GM12878 (cell line): ENCODE data around the gene PNMT. TPM values are rescaled to one million over a fixed set of nuclear protein-coding genes. Genes with fewer than 3 reads are reported as not detected.

Experiments used
- ATAC-seq: fragments of 200-7000 bp; cut with Tn5 transposase; 3 replicates; pipeline ENCODE4 v1.9.1; 2020; ENCODE audit warnings: mild to moderate bottlenecking, moderate library complexity
- BruUV-seq: library from RNA; stranded (reverse); fragments of 400-500 nt; replicated peaks from 2 replicates; lab custom pipeline; 2021; lab: Mats Ljungman, UMichigan
- CTCF ChIA-PET: fragments of 300-600 bp; sonication (Branson Sonifier 250); formaldehyde crosslinking; extraction: SDS; loops from one replicate; lab custom pipeline; 2021; ENCODE audit warnings: inconsistent platforms; lab: Yijun Ruan, JAX
- POLR2A ChIA-PET: fragments of 350-600 bp; formaldehyde crosslinking; extraction: SDS; loops from one replicate; lab custom pipeline; 2021; ENCODE audit warnings: inconsistent platforms; lab: Charles Lee
- RAD21 ChIA-PET: fragments of 300-600 bp; sonication (Branson Sonifier 250); formaldehyde crosslinking; loops from one replicate; lab custom pipeline; 2023; ENCODE audit warnings: antibody characterized with exemption; ENCODE audit not compliant: unreplicated experiment; lab: Charles Lee
- SMC1A ChIA-PET: fragments of 300-600 bp; sonication (Branson Sonifier 250); formaldehyde crosslinking; loops from one replicate; lab custom pipeline; 2023; ENCODE audit not compliant: unreplicated experiment, uncharacterized antibody; lab: Charles Lee
- DNase-seq: peaks from one replicate; pipeline ENCODE4 v3.0.0-alpha.2; 2011; ENCODE audit warnings: low read depth, low spot score
- FAIRE-seq: peaks from 3 replicates; lab custom pipeline; 2011; peaks lifted over from hg19 to GRCh38; lab: Jason Lieb, UNC
- H2AFZ ChIP-seq: 2 replicates; pipeline ENCODE4 v1.6.0; 2011; ENCODE audit warnings: low read depth, low read length, control low read depth; ENCODE audit not compliant: control insufficient read depth
- H3K27ac ChIP-seq: 2 replicates; pipeline ENCODE4 v1.5.1; 2011; ENCODE audit warnings: control low read depth; ENCODE audit not compliant: control insufficient read depth, insufficient read depth
- H3K27me3 ChIP-seq, 2 experiments: replicated peaks in 1 of 2; 2 replicates each; pipeline versions ENCODE4 v1.6.0 to v1.6.1; 2011; ENCODE audit warnings: low read length in 1 of 2; ENCODE audit not compliant: control insufficient read depth in 2 of 2, insufficient read depth in 2 of 2
- H3K36me3 ChIP-seq, 2 experiments: 2 replicates each; pipeline ENCODE4 v1.5.1; 2011; ENCODE audit warnings: low read length in 1 of 2; ENCODE audit not compliant: control insufficient read depth in 2 of 2, insufficient read depth in 2 of 2
- H3K4me1 ChIP-seq: 2 replicates; pipeline ENCODE4 v1.6.1; 2011; ENCODE audit warnings: mild to moderate bottlenecking, low read length, moderate library complexity, mixed read lengths; ENCODE audit not compliant: control insufficient read depth, insufficient read depth
- H3K4me2 ChIP-seq: 2 replicates; pipeline ENCODE4 v1.6.0; 2011; ENCODE audit warnings: control low read depth; ENCODE audit not compliant: control insufficient read depth, insufficient read depth
- H3K4me3 ChIP-seq: fragments of 200-600 bp; sonication (generic); 2 replicates; pipeline ENCODE4 v1.5.1; 2016
- H3K79me2 ChIP-seq: 2 replicates; pipeline ENCODE4 v1.6.0; 2011; ENCODE audit warnings: low read length; ENCODE audit not compliant: control insufficient read depth, insufficient read depth
- H3K9ac ChIP-seq: 2 replicates; pipeline ENCODE4 v1.8.0; 2011; ENCODE audit warnings: low read length, control low read depth, mixed read lengths; ENCODE audit not compliant: control insufficient read depth, insufficient read depth
- H3K9me3 ChIP-seq: replicated peaks from 3 replicates; pipeline ENCODE4 v1.5.1; 2011; ENCODE audit warnings: mild to moderate bottlenecking, low read length; ENCODE audit not compliant: control insufficient read depth, insufficient read depth
- H4K20me1 ChIP-seq: 2 replicates; pipeline ENCODE4 v1.6.0; 2011; ENCODE audit not compliant: control insufficient read depth, insufficient read depth
- CREB1 ChIP-seq: IDR thresholded peaks from 2 replicates; pipeline ENCODE4 v1.6.1; 2012; ENCODE audit warnings: low read depth, mild to moderate bottlenecking, inconsistent platforms
- CREM ChIP-seq: IDR thresholded peaks from 2 replicates; pipeline ENCODE4 v1.6.1; 2014; ENCODE audit warnings: antibody characterized with exemption, low read depth
- EP300 ChIP-seq, 2 experiments: fragments of 150-350 bp in 1 of 2; IDR thresholded peaks; 2 replicates each; pipeline ENCODE4 v1.6.1; 2011 to 2012; ENCODE audit warnings: low read depth in 2 of 2, low read length in 2 of 2, borderline replicate concordance in 1 of 2, improper control_type of control experiment in 1 of 2, inconsistent platforms in 1 of 2; ENCODE audit not compliant: control insufficient read depth in 1 of 2
- ESRRA ChIP-seq: IDR thresholded peaks from 2 replicates; pipeline ENCODE4 v1.6.1; 2012; ENCODE audit warnings: mild to moderate bottlenecking, low read length, improper control_type of control experiment
- PAX5 ChIP-seq: IDR thresholded peaks from 2 replicates; pipeline ENCODE4 v1.6.1; 2011; ENCODE audit warnings: low read depth, low read length, borderline replicate concordance
- POLR2AphosphoS2 ChIP-seq: IDR thresholded peaks from 2 replicates; pipeline ENCODE4 v1.6.1; 2011; ENCODE audit warnings: low read depth, mild to moderate bottlenecking, low read length, improper control_type of control experiment, moderate library complexity
- TAF1 ChIP-seq: IDR thresholded peaks from 2 replicates; pipeline ENCODE4 v1.6.1; 2011; ENCODE audit warnings: mild to moderate bottlenecking, low read depth, low read length, borderline replicate concordance
- ZBED1 ChIP-seq: IDR thresholded peaks from 2 replicates; pipeline ENCODE4 v1.6.1; 2016; ENCODE audit warnings: borderline replicate concordance
- ZNF384 ChIP-seq: IDR thresholded peaks from 2 replicates; pipeline ENCODE4 v1.6.1; 2012; ENCODE audit warnings: low read depth, mild to moderate bottlenecking, low read length, improper control_type of control experiment, borderline replicate concordance
- WGBS: methylation state at CpG from one replicate; pipeline ENCODE4 v1.1.6; 2016; ENCODE audit warnings: low lambda C conversion rate; ENCODE audit not compliant: insufficient replicate concordance, insufficient coverage; ENCODE audit errors: missing lambda C conversion rate; 5-methylcytosine and 5-hydroxymethylcytosine counted together
- in situ Hi-C: fragments of 300-500 bp; cut with MboI; formaldehyde crosslinking; loops from 9 replicates; pipeline ENCODE4 v1.14.3; 2018; ENCODE audit warnings: mixed read lengths
- intact Hi-C: fragments of 100-400 bp; cut with micrococcal nuclease; formaldehyde crosslinking; loops from one replicate; pipeline ENCODE4 v1.14.2; 2022; ENCODE audit not compliant: unreplicated experiment
- polyA plus RNA-seq, 11 experiments: library from polyadenylated mRNA; depleted of rRNA in 4 of 11; unstranded in 6 of 11; stranded (reverse) in 5 of 11; fragments of >200 nt; fragmentation: Nextera tagmentation in 4 of 11; fragmentation: Illumina TruSeq in 1 of 11; extraction: Ambion mirVana in 4 of 11; extraction: Trizol in 1 of 11; gene quantifications; 1 replicate in 1 of 11; 2 replicates in 10 of 11; pipeline versions ENCODE4 v1.2.1 to v1.2.3, GENCODE V29; 2011 to 2016; ENCODE audit warnings: inconsistent platforms in 2 of 11, missing spikeins in 2 of 11, low read depth in 1 of 11
- total RNA-seq, 4 experiments: library from RNA; depleted of rRNA in 3 of 4; stranded (reverse); fragments of >200 nt in 3 of 4; fragmentation: Illumina TruSeq in 1 of 4; extraction: Trizol in 1 of 4; gene quantifications; 2 replicates each; pipeline versions ENCODE4 v1.2.1 to v1.2.3, GENCODE V29; 2013 to 2021
- TF ChIP-seq, protein P1 (sequence below): IDR thresholded peaks from 2 replicates; pipeline ENCODE4 v1.6.1; 2011; ENCODE audit warnings: borderline replicate concordance, low read depth, mild to moderate bottlenecking, moderate library complexity, low read length; ENCODE audit not compliant: insufficient read depth, poor library complexity, severe bottlenecking

PNMT gene
- total and polyA plus RNA-seq, 10 of the 15 experiments (the other 5 are each of a cell fraction or from before 2014, with no cell fraction given), result not detected

DNA sequence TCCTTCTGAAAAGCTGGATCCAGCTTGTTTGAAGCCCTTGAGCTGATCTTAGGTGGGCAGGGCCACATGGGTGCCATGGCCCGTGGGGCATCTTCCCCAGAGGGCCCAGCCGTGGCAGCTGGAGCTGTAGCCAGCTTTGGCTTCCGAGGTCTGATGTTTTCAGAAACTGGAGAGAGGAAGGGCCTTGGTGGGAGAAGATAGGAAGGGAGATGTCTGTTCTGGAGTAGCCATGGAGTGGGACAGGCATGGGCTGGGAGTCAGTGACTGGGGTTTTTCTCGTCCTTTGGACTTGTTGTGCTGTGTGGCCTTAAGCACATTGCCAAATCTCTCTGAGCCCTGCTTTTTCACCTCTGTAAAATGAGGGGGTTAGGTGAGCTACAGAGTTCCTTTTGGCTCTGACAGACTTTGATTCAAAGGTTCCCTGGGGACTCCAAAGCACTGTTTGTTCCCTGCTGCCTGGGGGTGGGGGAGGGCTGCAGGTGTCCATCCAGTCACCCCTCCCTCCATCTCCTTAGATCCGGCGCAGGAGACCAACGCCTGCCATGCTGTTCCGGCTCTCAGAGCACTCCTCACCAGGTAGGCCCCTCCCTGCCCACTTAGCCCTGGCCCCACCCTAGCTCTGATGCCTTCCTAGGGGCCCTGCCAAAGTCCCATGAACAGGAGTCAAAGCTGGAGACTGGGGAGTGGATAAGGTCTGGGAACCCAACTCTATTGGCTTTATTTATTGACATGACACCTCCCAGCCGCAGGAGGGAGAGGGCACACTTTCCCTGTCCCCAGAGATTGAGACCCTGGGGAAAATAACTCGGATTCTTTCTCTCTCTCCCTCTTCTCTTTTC lies 39.4 kb upstream of the PNMT start (continued):
- TF ChIP-seq, protein P1, sequence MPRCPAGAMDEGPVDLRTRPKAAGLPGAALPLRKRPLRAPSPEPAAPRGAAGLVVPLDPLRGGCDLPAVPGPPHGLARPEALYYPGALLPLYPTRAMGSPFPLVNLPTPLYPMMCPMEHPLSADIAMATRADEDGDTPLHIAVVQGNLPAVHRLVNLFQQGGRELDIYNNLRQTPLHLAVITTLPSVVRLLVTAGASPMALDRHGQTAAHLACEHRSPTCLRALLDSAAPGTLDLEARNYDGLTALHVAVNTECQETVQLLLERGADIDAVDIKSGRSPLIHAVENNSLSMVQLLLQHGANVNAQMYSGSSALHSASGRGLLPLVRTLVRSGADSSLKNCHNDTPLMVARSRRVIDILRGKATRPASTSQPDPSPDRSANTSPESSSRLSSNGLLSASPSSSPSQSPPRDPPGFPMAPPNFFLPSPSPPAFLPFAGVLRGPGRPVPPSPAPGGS, result no peak
- TF ChIP-seq EP300 (IDR thresholded peaks at IDR 0.05; ENCODE audit: borderline replicate concordance in 1 of 2, control insufficient read depth in 1 of 2, low read depth in 2 of 2, low read length in 2 of 2) (no peak), ZNF384 (no peak), ZBED1 (no peak), CREM (no peak), TAF1 (no peak), POLR2AphosphoS2 (no peak)

DNA sequence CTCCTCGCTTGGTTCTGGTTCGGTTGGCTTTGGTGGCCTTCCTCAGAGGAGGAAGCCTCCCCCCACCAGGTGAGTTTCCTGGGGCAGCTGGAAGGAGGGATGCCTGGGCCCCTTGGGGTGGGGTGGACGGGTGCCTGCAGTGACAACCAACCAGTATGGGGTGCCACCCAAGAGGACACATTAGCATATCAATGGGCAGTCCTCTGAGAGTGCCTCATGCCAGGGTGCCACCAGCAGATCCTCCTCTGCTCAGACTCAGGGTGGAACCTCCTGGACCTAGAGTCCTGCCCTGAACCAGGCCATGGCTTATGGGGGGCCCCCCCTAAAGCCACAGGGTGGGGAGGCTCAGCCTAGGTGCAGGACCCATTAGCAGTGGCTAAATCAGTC lies 38.8 kb upstream of the PNMT start:
- SMC1A ChIA-PET, result no interaction called here
- no peaks in the 10 kb centered on the region for H3K79me2 ChIP-seq
- RAD21 ChIA-PET, result no interaction called here
- peaks cover 7 to 8% of the 10 kb centered on the region in 2 experiments for H3K27me3 ChIP-seq
- H3K4me2 ChIP-seq, result no peak overlapping the region
- in situ Hi-C loops, result no loop called here
- H3K9ac ChIP-seq, result no peak overlapping the region
- DNase-seq (no peak), ATAC-seq (no peak), FAIRE-seq (no peak)
- no peak overlapping the region for H3K4me3 ChIP-seq
- CTCF ChIA-PET, result interaction anchor here (1.0 to 15.5 kb wide), 4 partner anchors 8 to 346 kb away, joined by 4 to 225 read pairs (median 5); no protein-coding TSS in a partner anchor
- H3K4me1 ChIP-seq, result no peaks in the 10 kb centered on the region
- TF ChIP-seq ESRRA, result no peak
- TF ChIP-seq CREB1, result no peak
- no peak for TF ChIP-seq PAX5
- 20% methylated on average over 3 of the region's 3 CpGs for WGBS
- intact Hi-C loops, result no loop called here
- no peaks in the 10 kb centered on the region for H3K9me3 ChIP-seq
- H2AFZ ChIP-seq, result no peak overlapping the region
- no TSS peak for BruUV-seq
- POLR2A ChIA-PET, result no interaction called here
- H3K36me3 ChIP-seq, result no peaks in the 10 kb centered on the region
- no peak overlapping the region for H3K27ac ChIP-seq
- H4K20me1 ChIP-seq, result no peaks in the 10 kb centered on the region
